ENCODE data around the gene QSOX2.
A peak's percentile ranks its signal among the peaks of the same experiment; 100 is the strongest.

The QSOX2 gene

DNA sequence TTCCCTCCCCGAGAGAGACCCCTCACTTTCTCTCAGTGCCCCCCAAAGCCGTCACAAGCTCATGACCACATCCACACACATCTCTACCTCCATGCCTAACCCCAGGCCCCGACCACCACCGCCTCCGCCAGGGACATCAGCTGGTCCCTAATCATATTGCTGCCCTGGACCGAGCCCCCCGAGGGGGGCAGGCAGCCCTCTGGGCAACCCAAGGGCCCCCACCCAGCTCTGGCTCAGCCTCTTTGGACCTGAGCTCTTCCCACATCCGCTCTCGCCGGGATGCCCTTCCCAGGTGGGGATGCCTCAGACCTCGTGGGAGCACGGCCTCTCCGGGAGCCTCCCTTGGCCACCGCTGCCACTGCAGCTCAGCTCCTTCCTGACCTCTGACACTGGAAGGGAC is 59.2 kb downstream of the QSOX2 start:
- DNase-seq, result no peak

- no peak for DNase-seq
These were observed 59.8 kb downstream of the QSOX2 start for GRCh38 chr9:136185596-136186366.

GRCh38 chr9:136185066-136185465 is 60.5 kb downstream of the QSOX2 start:
- DNase-seq, result no peak

DNA sequence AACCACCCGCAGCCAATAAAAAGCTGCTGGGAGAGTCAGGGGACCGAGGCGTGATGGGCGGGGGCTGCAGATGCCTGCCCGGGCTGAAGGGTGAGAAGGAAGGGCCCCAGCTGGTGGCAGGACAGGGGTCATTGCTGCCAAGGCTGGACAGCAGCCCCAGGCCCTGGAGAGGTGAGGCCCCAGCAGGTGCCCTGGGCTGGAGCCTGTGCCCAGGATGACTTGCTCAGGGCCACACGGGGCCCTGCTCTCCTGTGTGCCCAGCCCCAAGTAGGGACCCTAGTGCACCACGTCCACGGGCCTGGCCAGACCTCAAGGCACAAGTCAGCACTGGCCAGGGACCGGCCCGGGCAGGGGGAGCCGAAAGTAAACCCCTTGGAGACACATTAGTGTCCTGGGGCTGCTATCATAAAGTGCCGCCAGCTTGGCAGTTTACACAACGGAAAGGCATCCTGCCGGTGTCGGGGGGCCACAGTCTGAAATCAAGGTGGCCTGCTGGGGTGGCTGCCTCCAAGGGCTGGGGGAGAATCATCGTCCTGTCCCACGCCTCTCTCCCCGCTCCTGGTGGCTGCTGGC is 62.7 kb downstream of the QSOX2 start:
- DNase-seq, result no peak

- DNase-seq, result no peak
These were observed 63.2 kb downstream of the QSOX2 start for GRCh38 chr9:136182420-136182787.

- DNase-seq, result no peak
These were observed 63.7 kb downstream of the QSOX2 start for GRCh38 chr9:136181784-136182419.

- DNase-seq, result no peak
These were observed 65.0 kb downstream of the QSOX2 start for GRCh38 chr9:136180586-136180985.

DNA sequence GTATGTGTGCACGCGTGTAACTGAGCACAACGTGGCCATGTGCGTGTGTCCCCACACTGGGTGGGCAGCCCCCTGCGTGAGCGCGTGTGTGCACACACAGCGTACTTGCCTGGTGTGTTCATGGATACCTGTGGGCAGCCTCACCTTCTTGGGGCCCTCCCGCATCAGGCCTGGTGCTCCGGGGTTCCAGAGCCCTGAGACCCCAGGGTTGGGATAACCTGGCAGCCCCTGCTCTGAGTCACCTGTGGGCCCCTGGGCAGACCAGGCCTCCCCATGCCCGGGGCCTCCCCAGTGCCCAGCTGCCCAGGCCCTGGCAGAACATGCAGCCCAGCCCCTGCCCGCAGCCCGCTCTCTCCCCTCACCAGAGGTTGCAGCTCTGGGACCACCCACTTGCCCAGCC is 65.9 kb downstream of the QSOX2 start:
- DNase-seq, result no peak

GRCh38 chr9:136179101-136179616 is 66.5 kb downstream of the QSOX2 start:
- DNase-seq, result no peak

GRCh38 chr9:136178773-136179075 is 66.9 kb downstream of the QSOX2 start:
- DNase-seq, result no peak

DNA sequence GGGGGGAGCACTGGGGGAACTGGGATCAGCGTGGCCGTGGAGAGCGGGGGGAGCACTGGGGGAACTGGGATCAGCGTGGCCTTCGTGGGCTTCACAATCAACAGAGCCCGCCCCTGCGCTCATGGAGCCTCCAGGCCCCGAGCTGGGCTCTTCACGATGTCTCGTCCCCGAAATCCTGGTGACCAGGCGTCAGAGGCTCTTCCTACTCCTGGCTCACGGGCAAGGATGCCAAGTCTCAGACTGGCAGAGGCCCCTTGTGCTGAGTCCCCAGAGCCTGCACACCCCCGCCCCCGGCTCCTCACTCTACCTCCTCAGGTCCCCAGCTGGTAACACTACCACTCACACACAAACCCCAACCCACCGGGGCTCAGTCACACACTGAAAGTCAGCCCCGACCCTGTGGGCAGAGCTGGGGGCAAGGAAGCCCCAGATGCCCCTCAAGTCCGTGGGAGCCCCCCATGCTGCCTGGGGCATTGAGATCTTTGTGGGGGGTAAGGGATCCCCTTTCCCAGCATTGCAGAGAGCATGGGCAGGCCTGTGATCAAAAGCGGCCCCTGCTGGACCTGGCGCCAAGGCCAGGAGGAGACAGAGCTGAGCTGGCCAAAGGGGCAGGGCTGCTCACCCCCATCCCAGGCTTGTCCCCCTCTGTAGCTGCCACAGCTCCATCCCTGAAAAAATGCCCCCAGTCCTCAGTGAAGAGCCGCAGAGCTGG is 67.4 kb downstream of the QSOX2 start:
- no peak for DNase-seq

- no peak for DNase-seq
These were observed 68.4 kb downstream of the QSOX2 start for GRCh38 chr9:136177224-136177623.

DNA sequence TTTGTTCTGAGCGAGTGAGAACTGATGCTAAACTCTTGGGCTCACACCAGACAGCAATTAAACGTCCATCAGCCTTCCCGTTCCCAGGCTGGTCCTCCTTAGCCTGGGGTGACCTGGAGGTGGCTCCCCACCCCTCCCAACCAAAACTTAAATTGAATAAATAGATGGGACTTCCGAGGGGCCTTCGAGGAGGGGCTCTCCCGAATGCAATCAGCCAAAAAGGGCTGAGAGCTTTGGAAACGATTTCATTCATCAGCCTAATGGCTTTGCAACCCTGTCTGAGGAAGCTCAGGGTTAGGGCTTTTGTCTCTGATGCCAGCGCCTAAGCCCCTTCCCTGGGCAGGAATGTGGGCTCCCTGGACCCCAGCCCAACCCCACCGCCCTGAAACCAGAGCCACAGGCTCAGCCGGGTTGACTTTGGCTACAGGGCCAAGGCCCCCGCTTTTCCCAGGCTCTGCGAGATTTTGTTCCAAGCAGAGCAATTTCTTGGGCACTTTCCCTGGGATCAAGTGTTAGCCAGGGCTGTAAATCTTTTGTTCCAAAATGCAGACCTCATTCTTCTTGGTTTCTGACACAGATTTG is 69.9 kb downstream of the QSOX2 start:
- no peak for DNase-seq

- DNase-seq, result no peak
These were observed 70.6 kb downstream of the QSOX2 start for GRCh38 chr9:136174779-136175615.

- no peak for DNase-seq
These were observed 71.8 kb downstream of the QSOX2 start for GRCh38 chr9:136173648-136174290.

DNA sequence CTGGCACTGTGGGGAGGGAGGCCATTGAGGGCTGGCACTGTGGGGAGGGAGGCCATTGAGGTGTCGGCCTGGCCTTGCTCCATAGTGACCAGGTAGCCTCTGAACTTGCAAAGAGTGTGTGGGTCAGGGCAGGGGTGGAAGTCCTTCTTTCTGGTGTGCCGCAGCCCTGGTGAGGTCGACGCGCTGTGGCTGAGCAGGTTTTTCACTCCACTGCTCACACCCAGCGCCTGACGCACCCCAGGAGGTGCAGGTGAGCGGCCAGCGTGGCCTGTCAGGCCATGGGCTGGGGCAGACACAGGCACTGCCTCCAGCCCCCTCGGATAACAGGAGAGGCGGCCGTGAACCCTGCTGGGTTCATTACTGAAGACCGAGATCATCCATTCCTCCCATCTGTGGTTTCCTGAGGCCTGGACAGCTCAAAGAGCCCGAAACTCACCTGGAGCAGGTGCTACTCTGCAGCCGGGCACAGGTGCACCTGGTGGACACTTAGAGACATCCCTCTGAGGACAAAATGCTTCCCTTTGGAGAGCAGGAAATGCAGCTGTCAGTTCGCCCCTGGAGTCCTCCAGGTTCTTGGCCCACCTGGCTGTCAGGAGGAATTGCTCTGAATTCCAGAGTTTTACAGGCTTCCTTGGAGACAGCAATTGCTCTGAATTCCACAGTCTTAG is 73.1 kb downstream of the QSOX2 start:
- DNase-seq, result no peak

- DNase-seq, result no peak
These were observed 73.7 kb downstream of the QSOX2 start for GRCh38 chr9:136171801-136172411.

- DNase-seq, result no peak
These were observed 74.4 kb downstream of the QSOX2 start for GRCh38 chr9:136171009-136171800.

DNA sequence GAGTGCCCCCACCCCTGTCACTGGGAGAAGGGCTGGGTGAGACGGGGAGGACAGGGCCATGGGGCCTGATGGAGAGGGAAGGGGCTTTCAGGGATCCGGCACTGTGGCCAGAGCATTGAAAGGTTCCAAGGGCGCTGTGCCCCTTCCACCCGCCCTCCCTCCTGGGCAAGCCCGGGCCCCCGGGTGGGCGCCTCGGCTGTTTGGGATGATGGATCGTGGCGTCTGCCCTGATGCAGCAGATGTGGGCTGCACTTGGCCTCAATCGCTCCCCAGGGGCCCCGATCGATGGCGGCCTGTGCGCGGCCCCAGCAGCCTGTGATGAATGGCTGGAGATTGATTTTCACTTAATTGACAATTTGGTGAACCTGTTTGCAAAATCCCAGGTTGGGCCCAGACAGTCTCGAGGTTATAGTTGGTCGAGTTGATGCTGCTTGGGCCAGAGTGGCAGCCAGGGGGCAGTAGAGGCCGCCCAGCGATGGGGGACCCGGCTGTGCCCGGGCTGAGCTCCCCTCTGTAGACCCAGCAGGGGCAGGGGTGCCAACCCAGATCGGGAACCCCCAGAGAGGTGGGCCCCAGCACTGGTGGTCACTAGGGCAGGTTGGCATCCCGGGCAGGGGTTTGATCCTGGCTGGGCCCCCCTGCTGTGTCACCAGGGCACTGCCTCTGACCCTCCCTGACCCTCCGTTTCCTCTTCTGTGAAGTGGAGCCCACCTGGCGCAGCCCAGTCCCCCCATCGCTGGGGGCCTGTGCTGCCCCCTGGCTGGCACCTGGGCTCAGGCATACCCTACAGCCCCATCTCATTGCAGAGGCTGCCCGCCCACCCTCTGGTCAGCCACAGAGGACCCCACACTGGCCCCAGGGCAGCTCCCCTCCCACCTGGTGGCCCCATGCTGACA is 75.4 kb downstream of the QSOX2 start:
- peak; percentile 58 for DNase-seq

All from activated T-cell treated with anti-CD3 and anti-CD28 coated beads, Interleukin-2, amount 50 U/mL, for 1 hour (primary cell).